Calu3 (cell line): Measurements from ENCODE around the gene RPUSD3. TPM values are rescaled to one million over a fixed set of nuclear protein-coding genes. Genes with fewer than 3 reads are reported as not detected.

ENCODE experiments used
- BruUV-seq: library from RNA; stranded (reverse); fragments of 400-500 nt; replicated peaks from 2 replicates; lab custom pipeline; 2021; lab: Mats Ljungman, UMichigan
- CTCF ChIA-PET: fragments of 300-600 bp; sonication (Branson Sonifier 250); formaldehyde crosslinking; loops from one replicate; lab custom pipeline; 2022; ENCODE audit warnings: antibody characterized with exemption; lab: Charles Lee
- DNase-seq: peaks from one replicate; pipeline ENCODE4 v3.0.0; 2022
- H3K27ac Mint-ChIP-seq: one replicate; pipeline ENCODE4 v1.8.0; 2022; ENCODE audit warnings: mixed read lengths; ENCODE audit not compliant: unreplicated experiment
- H3K27me3 Mint-ChIP-seq: one replicate; pipeline ENCODE4 v1.8.0; 2022; ENCODE audit warnings: mixed read lengths; ENCODE audit not compliant: unreplicated experiment
- H3K36me3 Mint-ChIP-seq: one replicate; pipeline ENCODE4 v1.8.0; 2022; ENCODE audit warnings: mild to moderate bottlenecking, moderate library complexity, mixed read lengths; ENCODE audit not compliant: insufficient read depth, unreplicated experiment
- H3K4me1 Mint-ChIP-seq: one replicate; pipeline ENCODE4 v1.8.0; 2022; ENCODE audit warnings: mild to moderate bottlenecking, low read depth, mixed read lengths; ENCODE audit not compliant: unreplicated experiment
- H3K4me3 Mint-ChIP-seq: one replicate; pipeline ENCODE4 v1.8.0; 2022; ENCODE audit warnings: mild to moderate bottlenecking, low read depth, moderate library complexity, mixed read lengths; ENCODE audit not compliant: unreplicated experiment
- H3K9me3 Mint-ChIP-seq: one replicate; pipeline ENCODE4 v1.8.0; 2022; ENCODE audit warnings: low read depth, mixed read lengths; ENCODE audit not compliant: unreplicated experiment
- CTCF ChIP-seq: fragments of 200-600 bp; IDR thresholded peaks from one replicate; pipeline ENCODE4 v1.8.0; 2022; ENCODE audit warnings: antibody characterized with exemption; ENCODE audit not compliant: unreplicated experiment
- intact Hi-C: fragments of 100-400 bp; cut with micrococcal nuclease; formaldehyde crosslinking; loops from one replicate; pipeline ENCODE4 v1.10.0; 2022; ENCODE audit not compliant: unreplicated experiment
- total RNA-seq: library from RNA; stranded (reverse); gene quantifications from 2 replicates; pipeline ENCODE4 v1.2.3, GENCODE V29; 2022

The RPUSD3 gene
- total RNA-seq, 1 experiment from 2014 or later: 41.7 TPM

DNA sequence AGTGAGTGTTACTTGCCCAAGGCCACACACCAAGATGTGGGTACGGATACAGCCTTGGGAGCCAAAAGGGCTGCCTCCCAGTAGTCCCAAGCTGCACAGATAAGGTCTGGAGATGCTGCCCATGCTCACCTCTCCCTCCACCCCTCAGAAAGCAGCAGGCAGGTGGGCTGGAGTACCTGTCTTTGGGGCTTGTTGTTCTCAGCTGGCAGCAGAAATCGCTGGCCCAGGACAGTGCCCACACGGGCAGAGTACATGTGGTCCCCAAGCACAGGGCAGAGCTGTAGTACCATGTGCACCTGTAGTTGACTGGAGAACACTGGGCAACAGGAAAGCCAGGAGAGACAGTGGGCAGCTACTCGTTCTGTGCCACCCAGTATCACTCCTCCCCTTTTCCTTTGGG is 5.0 kb downstream of the RPUSD3 start:
- BruUV-seq: no TSS peak
- Mint-ChIP-seq H3K4me1 (peaks cover 10% of the 10 kb centered on the region), H3K4me3 (no peak overlapping the region), H3K9me3 (no peaks in the 10 kb centered on the region), H3K36me3 (peaks cover 32% of the 10 kb centered on the region), H3K27ac (no peak overlapping the region), H3K27me3 (no peaks in the 10 kb centered on the region)
- TF ChIP-seq CTCF: no peak
- intact Hi-C loops: no loop called here
- CTCF ChIA-PET: interaction anchor here (0.6 kb wide), 1 partner anchor 31 kb away, joined by 3 read pairs; no protein-coding TSS in a partner anchor
- DNase-seq: no peak

DNA sequence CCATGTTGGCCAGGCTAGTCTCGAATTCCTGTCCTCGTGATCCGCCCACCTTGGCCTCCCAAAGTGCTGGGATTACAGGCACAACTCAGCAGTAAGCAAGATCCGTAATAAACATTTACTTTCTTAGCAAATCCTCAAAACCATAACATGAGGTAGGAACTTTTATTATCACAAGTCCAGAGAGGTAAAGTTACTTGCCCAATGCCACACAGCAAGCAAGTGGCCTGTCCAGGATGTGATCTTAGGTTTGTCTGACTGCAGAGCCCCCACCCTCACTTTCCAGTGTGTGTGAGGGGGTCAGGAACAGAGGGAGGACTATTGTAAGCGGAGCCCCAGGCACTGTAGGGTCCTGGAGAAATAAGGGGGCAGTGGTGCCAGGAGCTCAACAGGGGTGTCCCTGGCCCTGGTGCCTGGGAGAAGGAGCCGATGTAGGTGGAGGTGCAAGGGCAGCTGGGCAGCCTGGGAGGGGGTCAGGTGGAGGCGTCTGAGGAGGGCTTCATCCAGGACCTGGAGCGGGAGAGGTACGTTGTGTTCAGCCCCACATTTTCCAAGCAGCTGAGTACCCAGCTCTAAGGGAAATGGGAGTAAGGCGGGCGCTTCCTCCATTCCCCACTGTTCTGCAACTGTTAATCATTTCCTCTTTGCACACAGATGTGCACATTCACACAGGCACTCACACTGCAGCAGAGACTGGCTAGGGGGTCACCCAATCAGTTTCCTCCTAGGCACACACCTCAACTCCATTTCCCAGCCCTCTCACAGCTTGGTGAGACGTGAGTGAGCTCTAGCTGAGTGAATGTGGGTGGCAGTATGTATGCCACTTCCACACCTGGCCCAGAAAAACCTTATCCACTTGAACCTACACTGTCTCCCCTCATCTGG is 5.9 kb downstream of the RPUSD3 start:
- H3K27me3 Mint-ChIP-seq: no peaks in the 10 kb centered on the region
- CTCF ChIA-PET: interaction anchor here (0.6 kb wide), 1 partner anchor 10 kb away, joined by 5 read pairs; no protein-coding TSS in a partner anchor
- H3K27ac Mint-ChIP-seq: no peak overlapping the region
- no peak overlapping the region for H3K4me3 Mint-ChIP-seq
- no peak for DNase-seq
- H3K36me3 Mint-ChIP-seq: peaks cover 24% of the 10 kb centered on the region
- H3K9me3 Mint-ChIP-seq: no peaks in the 10 kb centered on the region
- TF ChIP-seq CTCF: no peak
- intact Hi-C loops: no loop called here
- peaks cover 10% of the 10 kb centered on the region for H3K4me1 Mint-ChIP-seq
- no TSS peak for BruUV-seq

GRCh38 chr3:9834520-9835380 is 9.1 kb downstream of the RPUSD3 start:
- H3K4me3 Mint-ChIP-seq: no peak overlapping the region
- peaks cover 14% of the 10 kb centered on the region for H3K36me3 Mint-ChIP-seq
- no peak for DNase-seq
- CTCF ChIA-PET: no interaction called here
- intact Hi-C loops: no loop called here
- no peaks in the 10 kb centered on the region for H3K9me3 Mint-ChIP-seq
- TF ChIP-seq CTCF: no peak
- H3K27me3 Mint-ChIP-seq: no peaks in the 10 kb centered on the region
- BruUV-seq: no TSS peak
- H3K27ac Mint-ChIP-seq: no peak overlapping the region
- H3K4me1 Mint-ChIP-seq: no peaks in the 10 kb centered on the region

- intact Hi-C loops: no loop called here
- no peak for DNase-seq
- CTCF ChIA-PET: no interaction called here
- no TSS peak for BruUV-seq
- Mint-ChIP-seq H3K27me3 (no peaks in the 10 kb centered on the region), H3K36me3 (peaks cover 11% of the 10 kb centered on the region), H3K9me3 (no peaks in the 10 kb centered on the region), H3K4me1 (no peaks in the 10 kb centered on the region), H3K27ac (no peak overlapping the region), H3K4me3 (no peak overlapping the region)
- TF ChIP-seq CTCF: no peak
Observed at GRCh38 chr3:9833078-9833477, 10.7 kb downstream of the RPUSD3 start.
